WTC11 (cell line): ENCODE measurements around the gene CARMIL3.
"Not testable (repeated sequence)": the region's sequence is repeated elsewhere in the genome, so short reads cannot be mapped to it uniquely, and the experiment has no call there.

Experiments used
- NR3C1 ChIP-seq: sonication (generic); formaldehyde crosslinking; conservative IDR thresholded peaks from 2 replicates; pipeline ENCODE4 v1.8.1; 2023; ENCODE audit warnings: low read depth, mild to moderate bottlenecking, missing genetic modification reagents
- USF2 ChIP-seq: sonication (generic); formaldehyde crosslinking; IDR thresholded peaks from 2 replicates; pipeline ENCODE4 v1.8.1; 2023; ENCODE audit warnings: mild to moderate bottlenecking, missing genetic modification reagents, moderate library complexity
- TF ChIP-seq, protein P1 (sequence below): sonication (generic); formaldehyde crosslinking; IDR thresholded peaks from 2 replicates; pipeline ENCODE4 v1.8.0; 2022; ENCODE audit warnings: mild to moderate bottlenecking, missing genetic modification reagents

DNA sequence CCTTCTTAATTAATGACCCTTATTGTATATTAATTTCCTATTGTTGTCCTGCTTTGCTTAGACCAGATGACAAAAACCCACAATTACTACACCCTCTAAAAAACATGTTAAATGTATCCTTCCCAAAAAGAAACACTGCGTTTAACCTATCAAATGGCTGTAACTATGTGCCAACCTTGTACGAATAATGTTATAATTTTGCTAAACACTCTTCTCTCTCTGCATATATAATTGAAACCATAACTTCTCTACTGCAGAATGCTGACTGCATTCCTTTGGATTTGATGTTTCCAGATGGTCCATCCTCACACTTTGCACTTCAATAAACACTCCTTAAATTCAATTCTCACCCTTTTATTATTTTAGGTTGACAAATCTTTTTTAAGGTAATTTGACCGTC lies 31.3 kb upstream of the CARMIL3 start:
- TF ChIP-seq NR3C1 (CRISPR knock-in tag); USF2: not testable (repeated sequence)
- TF ChIP-seq, protein P1, sequence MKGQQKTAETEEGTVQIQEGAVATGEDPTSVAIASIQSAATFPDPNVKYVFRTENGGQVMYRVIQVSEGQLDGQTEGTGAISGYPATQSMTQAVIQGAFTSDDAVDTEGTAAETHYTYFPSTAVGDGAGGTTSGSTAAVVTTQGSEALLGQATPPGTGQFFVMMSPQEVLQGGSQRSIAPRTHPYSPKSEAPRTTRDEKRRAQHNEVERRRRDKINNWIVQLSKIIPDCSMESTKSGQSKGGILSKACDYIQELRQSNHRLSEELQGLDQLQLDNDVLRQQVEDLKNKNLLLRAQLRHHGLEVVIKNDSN (CRISPR knock-in tag) = not testable (repeated sequence)
